ENCODE data around the gene ASMT. TPM values are rescaled to one million over a fixed set of nuclear protein-coding genes. Genes with fewer than 3 reads are reported as not detected.
"Not testable (repeated sequence)": the region's sequence is repeated elsewhere in the genome, so short reads cannot be mapped to it uniquely, and the experiment has no call there.

The ASMT gene
- total RNA-seq (not detected), polyA plus RNA-seq (under 1 TPM in 1 of 2 donors, not detected in 1; 0.26 TPM)

DNA sequence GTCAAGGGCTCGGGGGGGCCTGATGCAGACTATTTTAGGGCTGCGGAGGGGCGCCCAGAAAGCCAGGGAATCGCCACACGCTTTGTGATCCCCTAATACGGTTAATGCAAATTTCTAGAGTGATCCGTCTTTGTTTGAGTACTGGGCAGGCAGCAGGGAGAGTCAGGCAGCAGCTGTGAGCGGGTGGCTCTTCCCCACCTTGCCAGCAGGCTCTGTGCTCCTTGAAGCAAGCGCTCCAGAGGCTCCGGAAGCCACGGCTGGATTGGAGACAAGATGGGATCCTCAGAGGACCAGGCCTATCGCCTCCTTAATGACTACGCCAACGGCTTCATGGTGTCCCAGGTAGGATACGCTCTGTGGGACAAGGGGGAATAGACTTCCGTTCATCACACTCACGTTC is at the start of gene ASMT:
TSS of gene ASMT (plus strand) at position 133 of the 400 bp plus-strand sequence. CDS start at position 274, 141 bp downstream.
- no peak for DNase-seq (ENCODE audit: low spot score)
- no peak within 1 kb of the TSS for H3K4me3 ChIP-seq (ENCODE audit: low read depth in 1 of 3, low read length in 3 of 3)
- TF ChIP-seq HNF4A (conservative IDR thresholded peaks at IDR 0.05) (no peak), CTCF (IDR thresholded peaks at IDR 0.05; ENCODE audit: low read depth, low read length, missing input control) (no peak), GABPA (IDR thresholded peaks at IDR 0.05 in 1 of 2, conservative IDR thresholded peaks at IDR 0.05 in 1 of 2) (no peak), EGR1 (IDR thresholded peaks at IDR 0.05; ENCODE audit: low read depth in 2 of 2) (no peak), SP1 (IDR thresholded peaks at IDR 0.05) (no peak), YY1 (IDR thresholded peaks at IDR 0.05) (no peak), REST (IDR thresholded peaks at IDR 0.05) (no peak), ATF3 (IDR thresholded peaks at IDR 0.05) (no peak), TAF1 (conservative IDR thresholded peaks at IDR 0.05) (no peak)
- TF ChIP-seq, protein P1, sequence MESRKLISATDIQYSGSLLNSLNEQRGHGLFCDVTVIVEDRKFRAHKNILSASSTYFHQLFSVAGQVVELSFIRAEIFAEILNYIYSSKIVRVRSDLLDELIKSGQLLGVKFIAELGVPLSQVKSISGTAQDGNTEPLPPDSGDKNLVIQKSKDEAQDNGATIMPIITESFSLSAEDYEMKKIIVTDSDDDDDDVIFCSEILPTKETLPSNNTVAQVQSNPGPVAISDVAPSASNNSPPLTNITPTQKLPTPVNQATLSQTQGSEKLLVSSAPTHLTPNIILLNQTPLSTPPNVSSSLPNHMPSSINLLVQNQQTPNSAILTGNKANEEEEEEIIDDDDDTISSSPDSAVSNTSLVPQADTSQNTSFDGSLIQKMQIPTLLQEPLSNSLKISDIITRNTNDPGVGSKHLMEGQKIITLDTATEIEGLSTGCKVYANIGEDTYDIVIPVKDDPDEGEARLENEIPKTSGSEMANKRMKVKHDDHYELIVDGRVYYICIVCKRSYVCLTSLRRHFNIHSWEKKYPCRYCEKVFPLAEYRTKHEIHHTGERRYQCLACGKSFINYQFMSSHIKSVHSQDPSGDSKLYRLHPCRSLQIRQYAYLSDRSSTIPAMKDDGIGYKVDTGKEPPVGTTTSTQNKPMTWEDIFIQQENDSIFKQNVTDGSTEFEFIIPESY (IDR thresholded peaks at IDR 0.05), result no peak
- H3K27ac ChIP-seq (ENCODE audit: low read depth in 1 of 2, low read length in 2 of 2), result no peak within 1 kb of the TSS
- WGBS, result 81% methylated on average over 17 of the region's 17 CpGs
- H3K36me3 ChIP-seq (ENCODE audit: control insufficient read depth in 4 of 4, insufficient read depth in 3 of 4, low read depth in 1 of 4, low read length in 3 of 4), result no peaks in the 10 kb centered on the region
- no peaks in the 10 kb centered on the region for H3K9me3 ChIP-seq (ENCODE audit: control insufficient read depth in 4 of 4, low read length in 3 of 4)
- no peak within 1 kb of the TSS for H3K9ac ChIP-seq (ENCODE audit: low read depth in 1 of 2, low read length in 2 of 2)
- no peaks in the 10 kb centered on the region for H3K27me3 ChIP-seq (ENCODE audit: control insufficient read depth in 4 of 4, insufficient read depth in 4 of 4, low read length in 3 of 4)
- no peaks in the 10 kb centered on the region for H3K4me1 ChIP-seq (ENCODE audit: control insufficient read depth in 4 of 4, insufficient read depth in 4 of 4, low read length in 3 of 4)

- not testable (repeated sequence) for H3K36me3 ChIP-seq (ENCODE audit: control insufficient read depth in 4 of 4, insufficient read depth in 3 of 4, low read depth in 1 of 4, low read length in 3 of 4); DNase-seq (ENCODE audit: low spot score); H3K4me3 ChIP-seq (ENCODE audit: low read depth in 1 of 3, low read length in 3 of 3); H3K9ac ChIP-seq (ENCODE audit: low read depth in 1 of 2, low read length in 2 of 2); H3K9me3 ChIP-seq (ENCODE audit: control insufficient read depth in 4 of 4, low read length in 3 of 4); H3K27ac ChIP-seq (ENCODE audit: low read depth in 1 of 2, low read length in 2 of 2); H3K4me1 ChIP-seq (ENCODE audit: control insufficient read depth in 4 of 4, insufficient read depth in 4 of 4, low read length in 3 of 4); H3K27me3 ChIP-seq (ENCODE audit: control insufficient read depth in 4 of 4, insufficient read depth in 4 of 4, low read length in 3 of 4)
- 89% methylated on average over 19 of the region's 19 CpGs for WGBS
These were observed 40.7 kb upstream of the ASMT start for GRCh38 chrX:1574181-1574580.
